Measurements from ENCODE around the gene TMEM260.

- TF ChIP-seq, protein P1, sequence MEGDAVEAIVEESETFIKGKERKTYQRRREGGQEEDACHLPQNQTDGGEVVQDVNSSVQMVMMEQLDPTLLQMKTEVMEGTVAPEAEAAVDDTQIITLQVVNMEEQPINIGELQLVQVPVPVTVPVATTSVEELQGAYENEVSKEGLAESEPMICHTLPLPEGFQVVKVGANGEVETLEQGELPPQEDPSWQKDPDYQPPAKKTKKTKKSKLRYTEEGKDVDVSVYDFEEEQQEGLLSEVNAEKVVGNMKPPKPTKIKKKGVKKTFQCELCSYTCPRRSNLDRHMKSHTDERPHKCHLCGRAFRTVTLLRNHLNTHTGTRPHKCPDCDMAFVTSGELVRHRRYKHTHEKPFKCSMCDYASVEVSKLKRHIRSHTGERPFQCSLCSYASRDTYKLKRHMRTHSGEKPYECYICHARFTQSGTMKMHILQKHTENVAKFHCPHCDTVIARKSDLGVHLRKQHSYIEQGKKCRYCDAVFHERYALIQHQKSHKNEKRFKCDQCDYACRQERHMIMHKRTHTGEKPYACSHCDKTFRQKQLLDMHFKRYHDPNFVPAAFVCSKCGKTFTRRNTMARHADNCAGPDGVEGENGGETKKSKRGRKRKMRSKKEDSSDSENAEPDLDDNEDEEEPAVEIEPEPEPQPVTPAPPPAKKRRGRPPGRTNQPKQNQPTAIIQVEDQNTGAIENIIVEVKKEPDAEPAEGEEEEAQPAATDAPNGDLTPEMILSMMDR (conservative IDR thresholded peaks at IDR 0.05 in 1 of 2, IDR thresholded peaks at IDR 0.05 in 1 of 2; ENCODE audit: extremely low read depth in 1 of 2, insufficient read depth in 1 of 2, low read depth in 1 of 2, low read length in 2 of 2), result no peak
- TF ChIP-seq EZH2 (IDR thresholded peaks at IDR 0.05; ENCODE audit: borderline replicate concordance, low read length), result no peak
Observed at GRCh38 chr14:56539862-56540261, 39.7 kb upstream of the TMEM260 start.
